Loucy (cell line): ENCODE data around the gene PRDM4.
"Not testable (repeated sequence)": the region's sequence is repeated elsewhere in the genome, so short reads cannot be mapped to it uniquely, and the experiment has no call there.

Experiments
- EZH2phosphoT487 ChIP-seq: fragments of 200-600 bp; IDR thresholded peaks from 2 replicates; pipeline ENCODE4 v1.6.1; 2018; ENCODE audit warnings: antibody characterized with exemption, mild to moderate bottlenecking, moderate library complexity, borderline replicate concordance
- TF ChIP-seq, protein P1 (sequence below): fragments of 200-600 bp; sonication (generic); conservative IDR thresholded peaks from 2 replicates; pipeline ENCODE4 v1.5.1; 2014; ENCODE audit warnings: mild to moderate bottlenecking, antibody characterized with exemption, low read length

DNA sequence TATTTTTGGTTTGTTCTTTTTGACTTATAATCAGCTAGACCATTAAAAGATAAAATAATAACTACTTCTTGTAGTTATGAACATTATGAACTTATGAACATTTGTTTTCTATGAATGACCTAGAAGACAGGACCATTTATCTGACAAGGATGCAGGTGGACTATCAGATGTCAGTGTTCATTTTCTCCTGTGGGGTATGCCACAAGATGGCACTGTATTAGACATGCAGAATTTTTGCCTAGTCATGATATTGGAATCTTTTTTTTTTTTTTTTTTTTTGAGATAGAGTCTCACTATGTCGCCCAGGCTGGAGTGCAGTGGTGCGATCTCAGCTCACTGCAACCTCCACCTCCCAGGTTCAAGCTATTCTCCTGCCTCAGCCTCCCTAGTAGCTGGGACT lies 65.2 kb downstream of the PRDM4 start:
- TF ChIP-seq EZH2phosphoT487 = not testable (repeated sequence)
- TF ChIP-seq, protein P1, sequence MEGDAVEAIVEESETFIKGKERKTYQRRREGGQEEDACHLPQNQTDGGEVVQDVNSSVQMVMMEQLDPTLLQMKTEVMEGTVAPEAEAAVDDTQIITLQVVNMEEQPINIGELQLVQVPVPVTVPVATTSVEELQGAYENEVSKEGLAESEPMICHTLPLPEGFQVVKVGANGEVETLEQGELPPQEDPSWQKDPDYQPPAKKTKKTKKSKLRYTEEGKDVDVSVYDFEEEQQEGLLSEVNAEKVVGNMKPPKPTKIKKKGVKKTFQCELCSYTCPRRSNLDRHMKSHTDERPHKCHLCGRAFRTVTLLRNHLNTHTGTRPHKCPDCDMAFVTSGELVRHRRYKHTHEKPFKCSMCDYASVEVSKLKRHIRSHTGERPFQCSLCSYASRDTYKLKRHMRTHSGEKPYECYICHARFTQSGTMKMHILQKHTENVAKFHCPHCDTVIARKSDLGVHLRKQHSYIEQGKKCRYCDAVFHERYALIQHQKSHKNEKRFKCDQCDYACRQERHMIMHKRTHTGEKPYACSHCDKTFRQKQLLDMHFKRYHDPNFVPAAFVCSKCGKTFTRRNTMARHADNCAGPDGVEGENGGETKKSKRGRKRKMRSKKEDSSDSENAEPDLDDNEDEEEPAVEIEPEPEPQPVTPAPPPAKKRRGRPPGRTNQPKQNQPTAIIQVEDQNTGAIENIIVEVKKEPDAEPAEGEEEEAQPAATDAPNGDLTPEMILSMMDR = peak; percentile 55
